ENCODE measurements around the gene CC2D2A. TPM values are rescaled to one million over a fixed set of nuclear protein-coding genes. Genes with fewer than 3 reads are reported as not detected.
"Not testable (repeated sequence)": the region's sequence is repeated elsewhere in the genome, so short reads cannot be mapped to it uniquely, and the experiment has no call there.

Gene CC2D2A
- total RNA-seq, 1 experiment from 2014 or later = 11.7 TPM

GRCh38 chr4:15515106-15515505 lies 45.4 kb downstream of the CC2D2A start:
- no peak for DNase-seq (ENCODE audit: low read depth)

DNA sequence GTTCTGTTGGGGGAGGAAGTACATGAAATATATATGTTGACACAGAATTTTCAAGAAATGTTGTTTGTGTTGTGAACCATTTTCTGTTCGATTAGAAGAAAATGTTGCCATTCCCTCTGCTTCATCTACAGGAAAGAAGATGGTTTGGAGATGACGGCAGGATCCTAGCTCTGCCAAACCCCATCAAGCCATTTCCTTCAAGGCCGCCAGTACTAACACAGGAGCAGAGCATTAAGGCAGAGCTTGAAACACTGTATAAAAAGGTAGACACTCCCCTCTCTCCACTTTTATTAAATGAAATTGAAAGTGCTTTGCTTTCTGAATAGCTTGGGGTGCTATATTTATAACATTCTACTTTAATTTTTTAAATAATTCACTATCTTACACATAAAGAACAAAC lies 46.8 kb downstream of the CC2D2A start:
- DNase-seq (ENCODE audit: low read depth) = no peak

- DNase-seq (ENCODE audit: low read depth) = not testable (repeated sequence)
Observed at GRCh38 chr4:15517681-15518080, 48.0 kb downstream of the CC2D2A start.

GRCh38 chr4:15521442-15522039 lies 51.9 kb downstream of the CC2D2A start:
- DNase-seq (ENCODE audit: low read depth) = no peak

DNA sequence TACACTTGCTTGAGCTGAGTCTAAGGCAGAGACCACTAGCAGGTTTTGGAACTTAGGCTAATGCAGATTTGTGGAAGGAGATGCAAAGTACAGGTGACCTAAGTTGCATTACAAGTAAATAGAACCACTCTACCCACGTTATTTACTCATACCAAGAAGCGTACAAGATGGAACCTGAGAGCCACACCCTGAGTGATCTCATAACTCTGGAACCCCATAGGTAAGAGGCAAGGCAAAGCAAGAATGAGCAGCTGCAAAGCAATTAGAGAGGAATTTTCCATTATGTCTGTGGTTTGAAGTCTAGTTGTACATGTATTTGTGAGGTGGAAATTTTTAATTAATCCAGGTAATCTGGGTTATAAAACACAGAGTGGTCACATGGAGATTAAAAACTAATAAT lies 55.4 kb downstream of the CC2D2A start:
- DNase-seq (ENCODE audit: low read depth) = no peak

DNA sequence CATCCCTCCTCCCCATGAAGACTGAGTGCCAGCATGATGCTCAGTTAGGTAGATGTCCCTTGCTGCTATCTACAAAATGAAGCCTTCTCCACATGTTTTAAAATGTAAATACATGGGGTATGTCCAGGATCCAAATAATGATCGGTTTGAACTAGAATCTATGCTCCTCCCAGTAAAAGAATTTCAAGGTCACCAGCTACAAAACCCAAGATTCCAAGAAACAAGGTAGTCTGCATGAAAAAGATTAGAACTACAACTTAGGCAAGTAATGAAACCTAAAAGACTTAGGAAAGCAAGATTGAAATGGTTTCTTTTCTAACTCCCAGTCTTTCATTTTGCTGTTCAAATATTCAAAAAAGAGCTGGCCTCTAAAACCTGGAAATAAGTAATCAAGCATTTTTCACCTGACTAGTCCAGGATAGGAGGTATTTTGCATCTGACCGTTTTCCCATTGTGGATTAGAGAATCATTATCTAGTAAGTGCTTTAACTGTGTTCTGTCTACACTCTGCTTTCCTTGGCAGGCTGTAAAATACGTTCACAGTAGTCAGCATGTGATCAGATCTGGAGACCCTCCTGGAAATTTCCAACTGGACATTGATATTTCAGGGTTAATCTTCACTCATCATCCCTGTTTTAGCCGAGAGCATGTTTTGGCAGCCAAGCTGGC lies 57.4 kb downstream of the CC2D2A start:
- no peak for DNase-seq (ENCODE audit: low read depth)

- no peak for DNase-seq (ENCODE audit: low read depth)
Observed at GRCh38 chr4:15531792-15532191, 62.1 kb downstream of the CC2D2A start.

GRCh38 chr4:15533817-15534216 lies 64.1 kb downstream of the CC2D2A start:
- DNase-seq (ENCODE audit: low read depth) = no peak

DNA sequence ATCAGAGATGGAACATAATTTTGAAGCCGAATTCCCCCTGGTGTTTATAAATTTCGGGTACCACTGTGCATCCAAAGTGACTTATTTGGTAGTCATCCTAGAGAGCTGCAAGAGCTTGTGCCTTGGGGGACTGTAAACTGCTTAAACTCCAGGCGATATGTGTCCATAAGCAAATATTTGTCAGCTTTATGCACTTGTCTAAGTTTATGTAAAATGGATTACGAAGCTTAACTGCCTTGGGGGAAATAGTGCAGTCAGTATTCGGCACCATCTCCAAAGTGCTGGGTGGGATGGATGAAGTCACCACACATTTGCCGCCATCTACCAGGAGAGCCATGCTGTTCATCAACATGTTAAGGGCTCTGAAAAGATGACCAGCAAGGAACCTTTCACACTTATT lies 65.9 kb downstream of the CC2D2A start:
- no peak for DNase-seq (ENCODE audit: low read depth)

GRCh38 chr4:15536552-15537499 lies 67.1 kb downstream of the CC2D2A start:
- no peak for DNase-seq (ENCODE audit: low read depth)

- DNase-seq (ENCODE audit: low read depth) = no peak
Observed at GRCh38 chr4:15541941-15542340, 72.3 kb downstream of the CC2D2A start.

- DNase-seq (ENCODE audit: low read depth) = no peak
Observed at GRCh38 chr4:15542760-15543159, 73.1 kb downstream of the CC2D2A start.

- no peak for DNase-seq (ENCODE audit: low read depth)
Observed at GRCh38 chr4:15543537-15544247, 74.0 kb downstream of the CC2D2A start.

DNA sequence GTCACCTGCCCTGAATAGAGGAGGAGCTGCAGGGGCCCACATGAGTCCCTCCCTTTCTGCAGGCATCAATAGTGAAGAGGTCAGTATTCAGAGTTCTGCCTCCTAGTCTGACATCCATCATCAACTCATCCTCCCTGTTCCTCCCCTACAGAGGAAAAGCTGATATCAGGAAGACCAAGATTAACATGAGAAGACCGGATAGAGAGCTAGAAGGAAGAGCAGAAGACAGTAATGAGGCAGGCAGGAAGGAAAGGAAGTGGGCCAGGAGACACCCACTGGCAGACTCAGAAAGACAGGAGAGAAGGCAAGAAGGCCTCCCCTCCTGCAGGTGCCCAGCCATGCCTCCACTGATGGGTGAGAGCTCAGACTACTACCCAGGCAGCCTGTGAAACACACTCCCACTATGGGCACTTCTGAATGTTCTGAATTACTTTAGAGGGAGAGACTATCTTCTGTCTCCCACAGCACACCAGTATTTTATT lies 74.6 kb downstream of the CC2D2A start:
- no peak for DNase-seq (ENCODE audit: low read depth)

- DNase-seq (ENCODE audit: low read depth) = no peak
Observed at GRCh38 chr4:15545371-15545770, 75.7 kb downstream of the CC2D2A start.

GRCh38 chr4:15547392-15547791 lies 77.7 kb downstream of the CC2D2A start:
- DNase-seq (ENCODE audit: low read depth) = no peak

DNA sequence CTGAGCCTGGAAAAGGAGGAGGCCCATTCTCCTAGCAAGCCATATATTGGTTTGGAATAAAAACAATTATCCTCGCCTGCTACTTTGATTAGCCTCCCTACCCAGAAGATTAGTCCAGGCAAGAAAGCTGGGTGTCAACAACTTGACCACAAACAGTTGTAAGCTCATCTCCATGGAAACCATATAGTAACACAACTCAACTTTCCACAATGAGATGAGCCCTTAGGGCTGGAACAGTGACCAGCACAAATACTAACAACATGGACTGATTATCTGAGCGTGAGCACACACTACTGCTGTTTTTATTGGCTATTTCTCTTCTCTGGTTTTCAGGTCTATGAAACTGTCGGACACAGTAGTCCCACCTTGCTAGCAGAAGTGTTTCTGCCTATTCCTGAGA lies 80.8 kb downstream of the CC2D2A start:
- no peak for DNase-seq (ENCODE audit: low read depth)

- DNase-seq (ENCODE audit: low read depth) = no peak
Observed at GRCh38 chr4:15551740-15552446, 82.2 kb downstream of the CC2D2A start.

GRCh38 chr4:15552557-15553362 lies 83.1 kb downstream of the CC2D2A start:
- DNase-seq (ENCODE audit: low read depth) = no peak

DNA sequence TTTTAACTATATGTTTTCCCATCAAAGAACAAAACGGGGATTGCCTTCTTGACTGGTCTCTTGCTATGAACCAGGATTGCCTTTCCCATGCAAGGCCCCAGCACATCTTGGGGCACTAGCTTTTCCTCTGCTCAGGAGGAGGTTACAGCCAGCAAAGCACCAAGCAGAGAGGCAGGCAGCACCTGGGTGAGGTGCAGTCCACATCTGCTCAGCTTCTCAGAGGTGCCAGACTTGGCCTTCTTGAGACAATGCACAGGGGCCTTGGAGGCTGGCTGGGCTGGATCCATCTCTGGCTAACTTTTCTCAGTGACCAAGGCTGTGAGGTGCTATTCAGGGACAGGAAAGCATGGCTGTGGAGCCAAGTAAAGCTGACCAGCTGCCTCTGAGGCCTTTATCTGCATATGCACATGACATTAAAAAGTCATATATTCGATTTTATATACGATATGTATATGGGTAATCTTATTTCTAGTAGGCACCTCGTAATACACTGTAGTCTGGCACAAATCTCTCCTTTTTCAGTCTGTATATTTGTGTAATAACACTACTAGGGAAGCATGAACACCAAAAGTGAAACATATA lies 86.9 kb downstream of the CC2D2A start:
- no peak for DNase-seq (ENCODE audit: low read depth)
